ENCODE results near the gene FAM9C. TPM values are rescaled to one million over a fixed set of nuclear protein-coding genes. Genes with fewer than 3 reads are reported as not detected.

Gene FAM9C
- polyA plus RNA-seq, 1 donor (not counting 4 experiments of a cell fraction or from before 2014, with no cell fraction given) = not detected

GRCh38 chrX:12988797-12989196 lies 55.6 kb downstream of the FAM9C start:
- dilution Hi-C loops (cut with MboI; ENCODE audit: extremely low pct_ligation_motif_present, low sequenced_read_pairs) = no loop called here
- Histone ChIP-seq H3K27me3 (ENCODE audit: control insufficient read depth, extremely low read depth, insufficient read depth, low read length) (no peaks in the 10 kb centered on the region), H3K4me3 (ENCODE audit: control insufficient read depth in 2 of 3, extremely low read depth in 1 of 3, insufficient read depth in 2 of 3, low read depth in 1 of 3, low read length in 3 of 3) (no peak overlapping the region), H2AFZ (ENCODE audit: control insufficient read depth, low read length) (no peak overlapping the region), H3K4me1 (ENCODE audit: control insufficient read depth, extremely low read depth, insufficient read depth, low read length) (peaks cover 19% of the 10 kb centered on the region), H3K9ac (ENCODE audit: control insufficient read depth, extremely low read depth, insufficient read depth, low read length) (no peak overlapping the region), H3K9me1 (ENCODE audit: control insufficient read depth, extremely low read depth, insufficient read depth, low read length) (no peaks in the 10 kb centered on the region), H3K79me2 (ENCODE audit: control insufficient read depth, insufficient read depth, low read length) (no peaks in the 10 kb centered on the region), H3K36me3 (ENCODE audit: control insufficient read depth in 2 of 2, extremely low read depth in 1 of 2, insufficient read depth in 2 of 2, low read length in 2 of 2) (no peaks in the 10 kb centered on the region), H3K27ac (ENCODE audit: control insufficient read depth, insufficient read depth, low read length) (peak overlapping the region; percentile 42), H3K9me3 (ENCODE audit: control insufficient read depth, low read depth, low read length) (no peaks in the 10 kb centered on the region), H3K4me2 (ENCODE audit: control insufficient read depth, extremely low read depth, insufficient read depth, low read depth, low read length) (peak overlapping the region; percentile 52), H4K20me1 (ENCODE audit: control insufficient read depth, extremely low read depth, insufficient read depth, low read length) (no peaks in the 10 kb centered on the region)
- DNase-seq (ENCODE audit: low read depth, low spot score) (peak; percentile 62), FAIRE-seq (peak; percentile 89)
- TF ChIP-seq CTCF (optimal IDR thresholded peaks at IDR 0.05 in 1 of 3, IDR thresholded peaks at IDR 0.05 in 1 of 3, conservative IDR thresholded peaks at IDR 0.05 in 1 of 3; ENCODE audit: extremely low read depth in 1 of 3, insufficient read depth in 2 of 3, low read length in 3 of 3) (no peak), EZH2 (IDR thresholded peaks at IDR 0.05; ENCODE audit: low read length) (no peak)

GRCh38 chrX:12987900-12988594 lies 56.4 kb downstream of the FAM9C start:
- no peak for FAIRE-seq
- Histone ChIP-seq H3K4me2 (ENCODE audit: control insufficient read depth, extremely low read depth, insufficient read depth, low read depth, low read length) (no peak overlapping the region), H3K9ac (ENCODE audit: control insufficient read depth, extremely low read depth, insufficient read depth, low read length) (no peak overlapping the region), H3K27me3 (ENCODE audit: control insufficient read depth, extremely low read depth, insufficient read depth, low read length) (no peaks in the 10 kb centered on the region), H3K4me3 (ENCODE audit: control insufficient read depth in 2 of 3, extremely low read depth in 1 of 3, insufficient read depth in 2 of 3, low read depth in 1 of 3, low read length in 3 of 3) (no peak overlapping the region), H3K36me3 (ENCODE audit: control insufficient read depth in 2 of 2, extremely low read depth in 1 of 2, insufficient read depth in 2 of 2, low read length in 2 of 2) (no peaks in the 10 kb centered on the region), H2AFZ (ENCODE audit: control insufficient read depth, low read length) (no peak overlapping the region), H4K20me1 (ENCODE audit: control insufficient read depth, extremely low read depth, insufficient read depth, low read length) (no peaks in the 10 kb centered on the region), H3K9me3 (ENCODE audit: control insufficient read depth, low read depth, low read length) (no peaks in the 10 kb centered on the region), H3K9me1 (ENCODE audit: control insufficient read depth, extremely low read depth, insufficient read depth, low read length) (no peaks in the 10 kb centered on the region), H3K27ac (ENCODE audit: control insufficient read depth, insufficient read depth, low read length) (no peak overlapping the region), H3K79me2 (ENCODE audit: control insufficient read depth, insufficient read depth, low read length) (no peaks in the 10 kb centered on the region), H3K4me1 (ENCODE audit: control insufficient read depth, extremely low read depth, insufficient read depth, low read length) (peaks cover 19% of the 10 kb centered on the region)
- no peak for TF ChIP-seq EZH2 (IDR thresholded peaks at IDR 0.05; ENCODE audit: low read length)
- TF ChIP-seq CTCF (optimal IDR thresholded peaks at IDR 0.05 in 1 of 3, IDR thresholded peaks at IDR 0.05 in 1 of 3, conservative IDR thresholded peaks at IDR 0.05 in 1 of 3; ENCODE audit: extremely low read depth in 1 of 3, insufficient read depth in 2 of 3, low read length in 3 of 3) = no peak
- dilution Hi-C loops (cut with MboI; ENCODE audit: extremely low pct_ligation_motif_present, low sequenced_read_pairs) = no loop called here
- DNase-seq (ENCODE audit: low read depth, low spot score) = no peak
